ENCODE data around the gene AFF2. TPM values are rescaled to one million over a fixed set of nuclear protein-coding genes. Genes with fewer than 3 reads are reported as not detected.

AFF2 gene
- total and polyA plus RNA-seq, 11 donors = under 0.01 to 0.83 (median 0.07) TPM

- 55 to 76% (median 68%) methylated on average over 4 of the region's 4 CpGs for WGBS, 4 donors
- ATAC-seq = no peak
- H3K36me3 ChIP-seq = no peaks in the 10 kb centered on the region
- intact Hi-C loops (cut with DNase I) = no loop called here
- H3K4me3 ChIP-seq = no peak overlapping the region
- H3K27ac ChIP-seq = no peak overlapping the region
- no peaks in the 10 kb centered on the region for H3K9me3 ChIP-seq
- DNase-seq = no peak
- TF ChIP-seq POLR2A (IDR thresholded peaks at IDR 0.05) = no peak
- no peak for TF ChIP-seq CTCF (IDR thresholded peaks at IDR 0.05)
- no peaks in the 10 kb centered on the region for H3K27me3 ChIP-seq
- no peaks in the 10 kb centered on the region for H3K4me1 ChIP-seq
Observed at GRCh38 chrX:148601034-148601433, 100.6 kb downstream of the AFF2 start.

GRCh38 chrX:148609515-148610327, 109.3 kb downstream of the AFF2 start:
- H3K27ac ChIP-seq = no peak overlapping the region
- H3K27me3 ChIP-seq = no peaks in the 10 kb centered on the region
- H3K4me3 ChIP-seq = no peak overlapping the region
- TF ChIP-seq POLR2A (IDR thresholded peaks at IDR 0.05) = no peak
- TF ChIP-seq CTCF (IDR thresholded peaks at IDR 0.05) = no peak
- DNase-seq = no peak
- 56 to 62% (median 57%) methylated on average over 4 of the region's 4 CpGs for WGBS, 4 donors
- H3K4me1 ChIP-seq = no peaks in the 10 kb centered on the region
- no peak for ATAC-seq
- H3K9me3 ChIP-seq = no peaks in the 10 kb centered on the region
- intact Hi-C loops (cut with DNase I) = no loop called here
- no peaks in the 10 kb centered on the region for H3K36me3 ChIP-seq

DNA sequence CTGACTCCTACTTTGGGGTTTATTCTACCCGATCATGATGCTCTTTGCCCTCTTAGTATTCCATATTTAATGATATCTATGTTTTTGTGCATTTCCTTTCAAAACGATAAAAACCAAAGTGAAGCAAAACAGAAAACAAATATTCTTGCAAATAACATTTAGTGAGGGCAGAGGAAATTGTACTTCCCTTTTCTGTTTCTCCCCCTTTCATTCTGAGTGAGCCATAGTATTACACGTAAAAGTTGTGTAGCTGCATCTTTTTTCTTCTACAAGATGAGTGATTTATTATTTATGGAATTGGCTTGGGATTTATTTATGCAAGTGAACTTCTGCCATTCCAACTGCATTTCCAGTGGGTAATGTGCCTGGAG, 109.9 kb downstream of the AFF2 start:
- H3K4me3 ChIP-seq = no peak overlapping the region
- intact Hi-C loops (cut with DNase I) = no loop called here
- H3K36me3 ChIP-seq = no peaks in the 10 kb centered on the region
- WGBS, 4 donors = 65 to 79% (median 68%) methylated on average over 3 of the region's 3 CpGs
- H3K27ac ChIP-seq = no peak overlapping the region
- no peaks in the 10 kb centered on the region for H3K9me3 ChIP-seq
- no peaks in the 10 kb centered on the region for H3K27me3 ChIP-seq
- no peak for ATAC-seq
- no peak for TF ChIP-seq POLR2A (IDR thresholded peaks at IDR 0.05)
- no peak for TF ChIP-seq CTCF (IDR thresholded peaks at IDR 0.05)
- DNase-seq = no peak
- H3K4me1 ChIP-seq = no peaks in the 10 kb centered on the region

DNA sequence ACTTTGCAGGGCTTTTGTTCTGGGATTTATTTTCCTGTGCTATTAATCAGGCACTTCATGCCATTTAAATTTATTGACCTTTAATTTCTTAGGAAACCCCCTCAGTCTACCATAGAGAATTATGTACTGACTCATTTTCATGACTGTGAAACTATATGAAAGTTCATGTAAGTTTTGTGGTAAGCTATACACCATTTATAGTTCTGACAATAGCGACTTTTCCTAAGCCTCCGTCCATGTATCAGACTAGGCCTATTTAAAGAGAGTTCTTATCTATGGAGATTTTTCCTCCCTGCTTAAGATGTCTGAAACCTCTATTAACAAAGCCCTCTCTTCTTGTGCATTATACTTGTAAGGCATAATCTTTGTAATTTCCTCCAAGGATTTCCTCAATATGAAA, 111.6 kb downstream of the AFF2 start:
- TF ChIP-seq POLR2A (IDR thresholded peaks at IDR 0.05) = no peak
- TF ChIP-seq CTCF (IDR thresholded peaks at IDR 0.05) = no peak
- ATAC-seq (no peak), DNase-seq (no peak)
- intact Hi-C loops (cut with DNase I) = no loop called here
- H3K9me3 ChIP-seq = no peaks in the 10 kb centered on the region
- 28 to 60% (median 50%) methylated on average over 2 of the region's 2 CpGs for WGBS, 4 donors
- H3K4me3 ChIP-seq = no peak overlapping the region
- no peak overlapping the region for H3K27ac ChIP-seq
- H3K36me3 ChIP-seq = no peaks in the 10 kb centered on the region
- no peaks in the 10 kb centered on the region for H3K27me3 ChIP-seq
- no peaks in the 10 kb centered on the region for H3K4me1 ChIP-seq
